HG03558 (cell line): ENCODE measurements around the gene SRD5A2.

Experiments used
- ATAC-seq: cut with Tn5 transposase; IDR thresholded peaks from one replicate; pipeline ENCODE4 v1.9.1; 2021; ENCODE audit warnings: moderate number of reproducible peaks; ENCODE audit not compliant: unreplicated experiment; ENCODE audit errors: extremely low read depth

Gene SRD5A2

GRCh38 chr2:31475692-31476091 lies 105.0 kb downstream of the SRD5A2 start:
- no peak for ATAC-seq

- ATAC-seq: no peak
These were observed 106.4 kb downstream of the SRD5A2 start for GRCh38 chr2:31474296-31474695.
